HepG2 (cell line): ENCODE results near the gene AAMP.

Source experiments
- FOXM1 ChIP-seq: sonication (generic); formaldehyde crosslinking; IDR thresholded peaks from 2 replicates; pipeline ENCODE4 v1.5.0; 2020; ENCODE audit warnings: missing genetic modification reagents
- HOXA7 ChIP-seq: sonication (generic); formaldehyde crosslinking; IDR thresholded peaks from 2 replicates; pipeline ENCODE4 v1.8.1; 2022; ENCODE audit warnings: mild to moderate bottlenecking, missing genetic modification reagents, moderate library complexity
- POLR2A ChIP-seq, 2 experiments: IDR thresholded peaks; 2 replicates each; pipeline ENCODE4 v1.6.1; 2011; ENCODE audit warnings: low read depth in 2 of 2, low read length in 2 of 2, mild to moderate bottlenecking in 1 of 2, moderate library complexity in 1 of 2; ENCODE audit not compliant: insufficient read depth in 1 of 2
- SMARCC2 ChIP-seq: fragments of 450-650 bp; IDR thresholded peaks from 2 replicates; pipeline ENCODE4 v1.6.1; 2017; ENCODE audit warnings: antibody characterized with exemption, mild to moderate bottlenecking
- ZNF883 ChIP-seq: sonication (generic); formaldehyde crosslinking; IDR thresholded peaks from 2 replicates; pipeline ENCODE4 v1.5.1; 2020; ENCODE audit warnings: mild to moderate bottlenecking, missing genetic modification reagents; ENCODE audit errors: not compliant biosample characterization
- TF ChIP-seq, protein P1 (sequence below): sonication (generic); formaldehyde crosslinking; IDR thresholded peaks from 2 replicates; pipeline ENCODE4 v1.9.0; 2022; ENCODE audit warnings: missing genetic modification reagents, mild to moderate bottlenecking, borderline replicate concordance

- TF ChIP-seq, protein P1, sequence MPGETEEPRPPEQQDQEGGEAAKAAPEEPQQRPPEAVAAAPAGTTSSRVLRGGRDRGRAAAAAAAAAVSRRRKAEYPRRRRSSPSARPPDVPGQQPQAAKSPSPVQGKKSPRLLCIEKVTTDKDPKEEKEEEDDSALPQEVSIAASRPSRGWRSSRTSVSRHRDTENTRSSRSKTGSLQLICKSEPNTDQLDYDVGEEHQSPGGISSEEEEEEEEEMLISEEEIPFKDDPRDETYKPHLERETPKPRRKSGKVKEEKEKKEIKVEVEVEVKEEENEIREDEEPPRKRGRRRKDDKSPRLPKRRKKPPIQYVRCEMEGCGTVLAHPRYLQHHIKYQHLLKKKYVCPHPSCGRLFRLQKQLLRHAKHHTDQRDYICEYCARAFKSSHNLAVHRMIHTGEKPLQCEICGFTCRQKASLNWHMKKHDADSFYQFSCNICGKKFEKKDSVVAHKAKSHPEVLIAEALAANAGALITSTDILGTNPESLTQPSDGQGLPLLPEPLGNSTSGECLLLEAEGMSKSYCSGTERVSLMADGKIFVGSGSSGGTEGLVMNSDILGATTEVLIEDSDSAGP (CRISPR knock-in tag), result no peak
- TF ChIP-seq ZNF883 (CRISPR knock-in tag), result no peak
- TF ChIP-seq POLR2A (IDR thresholded peaks at IDR 0.05; ENCODE audit: insufficient read depth in 1 of 2, low read depth in 2 of 2, low read length in 2 of 2), result no peak
- no peak for TF ChIP-seq FOXM1 (CRISPR knock-in tag)
- no peak for TF ChIP-seq SMARCC2
- TF ChIP-seq HOXA7, result no peak
Measured at GRCh38 chr2:218312267-218312756, 42.4 kb upstream of the AAMP start.
